Lung (tissue), 5 donors: ENCODE data around the gene SLC35A1. TPM values are rescaled to one million over a fixed set of nuclear protein-coding genes. Genes with fewer than 3 reads are reported as not detected.

Experiments used
- polyA plus RNA-seq, 2 donors: library from polyadenylated mRNA; stranded (reverse); fragments of 200-250 nt; gene quantifications; one replicate each; pipeline ENCODE4 v1.2.1, GENCODE V29; 2013
- small RNA-seq: library from RNA; depleted of rRNA; stranded (forward); fragments of <200 nt; gene quantifications from one replicate; pipeline ENCODE3, GENCODE V24; 2014; ENCODE audit warnings: low replicate concordance
- total RNA-seq, 2 donors: library from RNA; depleted of rRNA in 1 of 2; stranded (reverse); fragments of >200 nt in 1 of 2; gene quantifications; one replicate each; pipeline ENCODE4 v1.2.1, GENCODE V29; 2014 to 2021
- donor health status: Bipolar disorder and iron deficiency.
- donor health status: healthy.
- donor health status: DM: yes; HTN: yes; CAD: no.

SLC35A1 gene
- total and polyA plus RNA-seq, 4 donors, result 19.3 to 42.2 (median 27.2) TPM

Small RNA genes within 50 kb of the gene (small RNA-seq; reads per million reads assigned to genes)
- gene AL049697.2, result not detected
- gene RNU6-444P, result not detected

Other genes starting within 250 kb of the SLC35A1 start
- 10 to 100 TPM in 1 of 2 donors, 1 to 10 TPM in 1; 9.3 to 23.2 TPM for gene SMIM8, start 150.4 kb upstream of the SLC35A1 start, total RNA-seq
- 1 to 10 TPM; 2.6 to 7.0 TPM for gene SMIM8, start 150.4 kb upstream of the SLC35A1 start, polyA plus RNA-seq
- gene GJB7, start 143.7 kb upstream of the SLC35A1 start, total RNA-seq, result 1 to 10 TPM in 1 of 2 donors, under 1 TPM in 1; 0.57 to 1.6 TPM
- gene GJB7, start 143.7 kb upstream of the SLC35A1 start, polyA plus RNA-seq, result under 1 TPM; 0.50 to 0.51 TPM
- gene C6orf163, start 128.2 kb upstream of the SLC35A1 start, total RNA-seq, result 10 to 100 TPM in 1 of 2 donors, 1 to 10 TPM in 1; 2.4 to 11.5 TPM
- gene C6orf163, start 128.2 kb upstream of the SLC35A1 start, polyA plus RNA-seq, result under 1 TPM; 0.21 to 0.87 TPM
- 10 to 100 TPM; 10.9 to 15.0 TPM for gene CFAP206, start 65.0 kb upstream of the SLC35A1 start, total RNA-seq
- 1 to 10 TPM; 2.3 to 5.0 TPM for gene CFAP206, start 65.0 kb upstream of the SLC35A1 start, polyA plus RNA-seq
- gene RARS2, start 117.0 kb downstream of the SLC35A1 start, total RNA-seq, result 10 to 100 TPM; 28.5 to 40.5 TPM
- 10 to 100 TPM; 15.6 to 20.2 TPM for gene RARS2, start 117.0 kb downstream of the SLC35A1 start, polyA plus RNA-seq
- 10 to 100 TPM; 18.5 to 30.3 TPM for gene ORC3, start 117.2 kb downstream of the SLC35A1 start, total RNA-seq
- 10 to 100 TPM; 12.0 to 15.0 TPM for gene ORC3, start 117.2 kb downstream of the SLC35A1 start, polyA plus RNA-seq
- gene AKIRIN2, start 229.3 kb downstream of the SLC35A1 start, total RNA-seq, result 10 to 100 TPM; 44.1 to 56.5 TPM
- gene AKIRIN2, start 229.3 kb downstream of the SLC35A1 start, polyA plus RNA-seq, result 10 to 100 TPM; 20.9 to 63.1 TPM